Peyer's patch (tissue), 4 donors: Measurements from ENCODE around the gene CSF3R.

Experiments
- CTCF ChIP-seq, 6 experiments: fragments of 450-650 bp in 4 of 6; fragments of 200-600 bp in 2 of 6; sonication (generic) in 1 of 6; IDR thresholded peaks; one replicate each; pipeline ENCODE4 v1.5.1; 2017 to 2019; ENCODE audit warnings: antibody characterized with exemption in 6 of 6, mild to moderate bottlenecking in 3 of 6, moderate library complexity in 1 of 6
- POLR2A ChIP-seq, 2 donors: fragments of 450-650 bp; IDR thresholded peaks; one replicate each; pipeline ENCODE4 v1.5.1; 2017; ENCODE audit warnings: antibody characterized with exemption in 2 of 2, mild to moderate bottlenecking in 2 of 2, moderate library complexity in 2 of 2

GRCh38 chr1:36475341-36475740 lies 7.4 kb downstream of the CSF3R start:
- no peak for TF ChIP-seq CTCF (IDR thresholded peaks at IDR 0.05)
- no peak for TF ChIP-seq POLR2A (IDR thresholded peaks at IDR 0.05)
